HUES48 (cell line): ENCODE measurements around the gene YJEFN3.
A peak's percentile ranks its signal among the peaks of the same experiment; 100 is the strongest.

Experiments
- H3K27ac ChIP-seq: one replicate; pipeline ENCODE4 v1.7.0; 2013; ENCODE audit warnings: low read depth, low read length, inconsistent platforms
- H3K27me3 ChIP-seq: 2 replicates; pipeline ENCODE4 v1.6.1; 2013; ENCODE audit warnings: mild to moderate bottlenecking, low read length; ENCODE audit not compliant: control insufficient read depth, insufficient read depth
- H3K36me3 ChIP-seq: 2 replicates; pipeline ENCODE4 v1.6.1; 2013; ENCODE audit warnings: low read length; ENCODE audit not compliant: control insufficient read depth, insufficient read depth
- H3K4me1 ChIP-seq: 2 replicates; pipeline ENCODE4 v1.6.1; 2013; ENCODE audit warnings: mild to moderate bottlenecking, low read length; ENCODE audit not compliant: control insufficient read depth, insufficient read depth
- H3K4me3 ChIP-seq: 2 replicates; pipeline ENCODE4 v1.5.1; 2013; ENCODE audit warnings: mild to moderate bottlenecking, low read depth, low read length
- H3K9ac ChIP-seq: 2 replicates; pipeline ENCODE4 v1.6.1; 2013; ENCODE audit warnings: mild to moderate bottlenecking, low read depth, low read length, moderate library complexity
- H3K9me3 ChIP-seq: 2 replicates; pipeline ENCODE4 v1.6.1; 2013; ENCODE audit warnings: low read length; ENCODE audit not compliant: control insufficient read depth, insufficient read depth

YJEFN3 gene, protein sequence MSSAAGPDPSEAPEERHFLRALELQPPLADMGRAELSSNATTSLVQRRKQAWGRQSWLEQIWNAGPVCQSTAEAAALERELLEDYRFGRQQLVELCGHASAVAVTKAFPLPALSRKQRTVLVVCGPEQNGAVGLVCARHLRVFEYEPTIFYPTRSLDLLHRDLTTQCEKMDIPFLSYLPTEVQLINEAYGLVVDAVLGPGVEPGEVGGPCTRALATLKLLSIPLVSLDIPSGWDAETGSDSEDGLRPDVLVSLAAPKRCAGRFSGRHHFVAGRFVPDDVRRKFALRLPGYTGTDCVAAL

GRCh38 chr19:19528721-19529490 is at the start of gene YJEFN3:
Gene YJEFN3 (plus strand): TSS chr19:19528911. CDS start chr19:19528933, 22 bp downstream.
- H3K27ac ChIP-seq, result no peak within 1 kb of the TSS
- H3K27me3 ChIP-seq, result peaks cover under 1% of the 10 kb centered on the region; the same call in 1 of the 2 replicates
- no peaks in the 10 kb centered on the region for H3K9me3 ChIP-seq
- H3K36me3 ChIP-seq, result peaks cover 39% of the 10 kb centered on the region
- no peaks in the 10 kb centered on the region for H3K4me1 ChIP-seq
- H3K9ac ChIP-seq, result no peak within 1 kb of the TSS
- no peak within 1 kb of the TSS for H3K4me3 ChIP-seq

DNA sequence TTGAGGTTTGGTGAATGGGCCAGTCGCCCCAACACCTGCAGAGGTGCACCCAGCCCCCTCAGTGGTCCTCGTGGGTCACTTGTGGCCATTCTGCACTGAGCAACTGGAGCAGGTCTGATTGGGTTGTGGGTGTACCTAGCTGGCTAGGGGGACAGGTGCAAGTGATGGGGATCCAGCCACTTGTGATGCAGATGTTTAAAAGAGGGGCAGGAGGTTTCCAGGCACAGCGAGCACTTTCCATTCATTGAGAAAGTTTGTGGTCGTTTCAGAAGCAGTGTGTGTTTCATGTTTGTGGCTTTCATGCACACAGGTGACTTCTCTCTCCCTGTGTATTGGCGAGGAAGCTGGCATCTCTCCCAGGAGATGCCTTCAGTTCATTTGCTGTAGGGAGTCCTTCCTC is 48.0 kb upstream of the YJEFN3 start:
- Histone ChIP-seq H3K36me3 (peaks cover 17% of the 10 kb centered on the region; the same call in 1 of the 2 replicates), H3K27me3 (no peaks in the 10 kb centered on the region), H3K27ac (no peak overlapping the region), H3K4me3 (no peak overlapping the region), H3K9ac (no peak overlapping the region), H3K4me1 (peaks cover 19% of the 10 kb centered on the region), H3K9me3 (no peaks in the 10 kb centered on the region)

DNA sequence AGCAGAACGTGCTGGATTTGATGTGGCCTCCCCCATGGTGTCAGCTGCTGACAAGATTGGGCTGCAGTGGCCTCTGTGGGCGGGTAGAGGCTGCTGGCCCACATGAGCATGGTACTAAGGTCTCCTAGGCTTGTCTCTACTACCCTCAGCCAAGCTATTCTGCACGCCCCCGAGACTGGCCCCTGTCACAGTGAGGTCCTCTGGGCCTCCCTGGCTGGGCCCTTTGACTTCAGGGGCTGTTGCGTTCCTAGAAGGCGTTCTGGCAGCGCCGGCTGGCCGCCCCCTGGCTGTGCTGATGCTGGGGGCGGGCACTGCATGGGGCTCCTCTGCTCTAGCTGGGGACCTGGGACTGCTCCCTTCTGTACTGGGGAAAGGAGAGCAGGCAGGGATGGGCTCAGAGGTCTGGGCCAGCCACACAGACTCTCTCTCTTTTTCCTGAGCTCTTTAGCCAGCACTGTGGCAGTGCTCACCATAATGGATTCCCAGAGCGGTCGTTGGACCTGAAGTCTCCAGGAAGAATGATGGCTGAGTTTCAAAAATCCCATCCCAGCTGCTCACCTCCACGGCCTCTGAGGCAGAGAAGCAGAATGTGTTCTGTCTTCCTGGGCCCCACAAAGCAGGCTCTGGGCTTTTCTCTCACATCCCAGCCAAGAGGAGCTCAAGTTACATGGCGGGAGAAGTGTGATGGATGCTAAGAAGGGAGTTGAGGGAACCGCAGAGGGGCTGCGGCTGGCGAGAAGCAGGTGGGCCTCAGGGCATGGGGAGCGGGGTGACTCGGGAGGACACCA is 45.7 kb upstream of the YJEFN3 start:
- Histone ChIP-seq H3K4me3 (no peak overlapping the region), H3K36me3 (peaks cover 17% of the 10 kb centered on the region; the same call in 1 of the 2 replicates), H3K9me3 (no peaks in the 10 kb centered on the region), H3K4me1 (peaks cover 15% of the 10 kb centered on the region), H3K27ac (peak overlapping the region; percentile 9), H3K9ac (no peak overlapping the region), H3K27me3 (no peaks in the 10 kb centered on the region)

- no peak overlapping the region for H3K27ac ChIP-seq
- no peaks in the 10 kb centered on the region for H3K9me3 ChIP-seq
- H3K4me3 ChIP-seq, result no peak overlapping the region
- peaks cover 5% of the 10 kb centered on the region; the same call in 1 of the 2 replicates for H3K36me3 ChIP-seq
- peaks cover 35% of the 10 kb centered on the region for H3K4me1 ChIP-seq
- H3K9ac ChIP-seq, result no peak overlapping the region
- no peaks in the 10 kb centered on the region for H3K27me3 ChIP-seq
Measured at GRCh38 chr19:19485161-19485997, 43.3 kb upstream of the YJEFN3 start.

DNA sequence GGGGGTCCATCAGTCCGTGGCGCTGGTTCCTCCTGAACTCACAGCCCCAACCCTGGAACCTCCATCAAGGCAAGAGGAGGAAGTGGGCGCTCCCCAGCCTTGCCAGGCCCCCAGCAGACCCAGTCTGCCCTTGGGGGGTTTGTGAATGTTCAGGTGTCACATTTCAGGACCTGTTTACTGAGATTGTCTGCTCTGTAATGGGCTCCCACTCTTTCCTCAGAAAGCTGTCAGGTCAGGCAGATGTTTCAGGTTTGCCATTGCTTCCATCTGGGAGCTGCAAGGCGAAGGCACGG is 42.8 kb upstream of the YJEFN3 start:
- peaks cover 35% of the 10 kb centered on the region for H3K4me1 ChIP-seq
- H3K36me3 ChIP-seq, result peaks cover 3% of the 10 kb centered on the region
- H3K9me3 ChIP-seq, result no peaks in the 10 kb centered on the region
- H3K27ac ChIP-seq, result no peak overlapping the region
- no peak overlapping the region for H3K4me3 ChIP-seq
- H3K27me3 ChIP-seq, result no peaks in the 10 kb centered on the region
- no peak overlapping the region for H3K9ac ChIP-seq

GRCh38 chr19:19486343-19487076 is 42.2 kb upstream of the YJEFN3 start:
- Histone ChIP-seq H3K27ac (no peak overlapping the region), H3K4me3 (no peak overlapping the region), H3K9ac (no peak overlapping the region), H3K36me3 (peaks cover 7% of the 10 kb centered on the region), H3K9me3 (no peaks in the 10 kb centered on the region), H3K4me1 (peaks cover 35% of the 10 kb centered on the region), H3K27me3 (no peaks in the 10 kb centered on the region)

GRCh38 chr19:19487077-19487949 is 41.4 kb upstream of the YJEFN3 start:
- no peak overlapping the region for H3K9ac ChIP-seq
- H3K27ac ChIP-seq, result peak overlapping the region; percentile 95
- no peak overlapping the region for H3K4me3 ChIP-seq
- H3K9me3 ChIP-seq, result no peaks in the 10 kb centered on the region
- peaks cover 13% of the 10 kb centered on the region for H3K36me3 ChIP-seq
- no peaks in the 10 kb centered on the region for H3K27me3 ChIP-seq
- peaks cover 35% of the 10 kb centered on the region for H3K4me1 ChIP-seq

DNA sequence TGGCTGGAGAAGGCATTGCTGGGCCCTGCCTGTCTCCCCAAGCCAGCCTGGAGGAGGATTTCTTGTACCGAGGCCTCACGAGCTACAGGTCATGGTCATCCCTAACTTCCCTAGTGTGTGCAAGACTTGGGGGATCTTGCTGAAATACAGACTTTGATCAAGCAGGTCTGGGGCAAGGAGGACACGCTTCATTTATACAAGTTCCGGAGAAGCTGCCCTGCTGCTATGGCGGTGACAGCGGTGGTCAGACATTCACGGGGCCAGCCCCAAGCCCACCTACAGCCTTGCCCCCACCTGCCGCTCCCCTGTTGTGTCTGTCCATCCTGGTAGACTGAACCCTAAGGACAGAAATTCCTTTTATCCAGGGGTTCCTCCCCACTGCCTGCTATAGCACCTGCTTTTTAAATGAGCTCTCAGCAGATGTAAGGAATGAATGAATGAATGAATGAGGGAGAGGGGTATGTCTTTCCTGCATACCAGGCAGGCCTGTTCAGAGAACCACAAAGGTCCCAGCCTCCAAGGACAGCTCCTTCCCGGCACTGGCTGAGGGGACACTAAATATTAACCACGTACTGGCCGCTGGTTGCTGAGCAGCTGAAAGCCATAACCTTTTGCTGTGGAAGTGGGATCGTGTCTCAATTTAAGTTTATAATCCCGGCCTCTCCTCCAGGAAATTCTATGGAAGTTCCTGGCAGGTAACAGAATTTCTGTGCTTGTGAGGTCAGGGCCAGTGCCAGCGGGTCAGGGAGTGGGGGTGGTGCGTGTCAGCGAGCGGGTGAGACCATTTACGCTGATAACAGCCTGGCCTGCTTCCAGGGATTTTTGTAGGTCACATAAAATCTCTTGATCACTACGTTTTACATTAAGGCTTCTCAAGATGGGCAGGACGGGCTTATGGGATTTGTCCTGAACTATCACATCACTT is 40.5 kb upstream of the YJEFN3 start:
- no peaks in the 10 kb centered on the region for H3K9me3 ChIP-seq
- H3K9ac ChIP-seq, result peak overlapping the region; percentile 32
- H3K27ac ChIP-seq, result peak overlapping the region; percentile 95
- H3K4me1 ChIP-seq, result peaks cover 35% of the 10 kb centered on the region
- no peak overlapping the region for H3K4me3 ChIP-seq
- peaks cover 20% of the 10 kb centered on the region for H3K36me3 ChIP-seq
- no peaks in the 10 kb centered on the region for H3K27me3 ChIP-seq
